Measurements from ENCODE around the gene VMO1.

VMO1 gene

DNA sequence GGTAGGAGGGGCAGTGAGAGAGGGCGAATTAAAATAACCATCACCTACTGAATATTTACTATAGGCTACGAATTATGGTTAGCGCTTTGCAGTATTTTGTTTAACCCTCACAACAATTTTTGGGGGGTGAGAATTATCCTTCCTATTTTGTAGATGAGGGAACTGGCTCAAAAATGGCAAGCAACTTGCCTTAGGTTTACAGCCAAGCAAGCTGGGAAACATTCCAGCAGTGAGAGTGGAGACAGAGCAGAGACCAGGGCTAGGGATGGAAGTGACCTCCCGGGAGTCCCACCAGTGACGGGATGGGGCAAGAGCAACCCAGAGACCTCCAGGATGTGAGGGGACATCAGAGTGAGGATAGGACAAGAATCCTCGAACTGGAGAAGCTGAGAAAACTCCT lies 352 bp upstream of the VMO1 start:
- Histone ChIP-seq H3K4me1 (ENCODE audit: control insufficient read depth in 1 of 2, insufficient read depth in 2 of 2, low read length in 2 of 2) (peaks cover 21 to 31% of the 10 kb centered on the region in 2 donors), H3K27ac (ENCODE audit: low read depth, low read length) (no peak overlapping the region), H3K4me3 (ENCODE audit: low read depth in 1 of 2, low read length in 2 of 2) (peak overlapping the region in 1 of 2 donors; percentile 28), H3K36me3 (ENCODE audit: control insufficient read depth in 1 of 2, insufficient read depth in 2 of 2, low read length in 2 of 2) (peaks cover 0 to 9% of the 10 kb centered on the region in 2 donors), H3K27me3 (ENCODE audit: control insufficient read depth in 1 of 2, insufficient read depth in 2 of 2, low read length in 2 of 2) (peaks cover 0 to 4% of the 10 kb centered on the region in 2 donors), H3K9ac (ENCODE audit: low read depth in 1 of 2, low read length in 2 of 2) (peak overlapping the region in 1 of 2 donors; percentile 38), H3K9me3 (ENCODE audit: control insufficient read depth in 1 of 2, low read length in 2 of 2) (no peaks in the 10 kb centered on the region)

DNA sequence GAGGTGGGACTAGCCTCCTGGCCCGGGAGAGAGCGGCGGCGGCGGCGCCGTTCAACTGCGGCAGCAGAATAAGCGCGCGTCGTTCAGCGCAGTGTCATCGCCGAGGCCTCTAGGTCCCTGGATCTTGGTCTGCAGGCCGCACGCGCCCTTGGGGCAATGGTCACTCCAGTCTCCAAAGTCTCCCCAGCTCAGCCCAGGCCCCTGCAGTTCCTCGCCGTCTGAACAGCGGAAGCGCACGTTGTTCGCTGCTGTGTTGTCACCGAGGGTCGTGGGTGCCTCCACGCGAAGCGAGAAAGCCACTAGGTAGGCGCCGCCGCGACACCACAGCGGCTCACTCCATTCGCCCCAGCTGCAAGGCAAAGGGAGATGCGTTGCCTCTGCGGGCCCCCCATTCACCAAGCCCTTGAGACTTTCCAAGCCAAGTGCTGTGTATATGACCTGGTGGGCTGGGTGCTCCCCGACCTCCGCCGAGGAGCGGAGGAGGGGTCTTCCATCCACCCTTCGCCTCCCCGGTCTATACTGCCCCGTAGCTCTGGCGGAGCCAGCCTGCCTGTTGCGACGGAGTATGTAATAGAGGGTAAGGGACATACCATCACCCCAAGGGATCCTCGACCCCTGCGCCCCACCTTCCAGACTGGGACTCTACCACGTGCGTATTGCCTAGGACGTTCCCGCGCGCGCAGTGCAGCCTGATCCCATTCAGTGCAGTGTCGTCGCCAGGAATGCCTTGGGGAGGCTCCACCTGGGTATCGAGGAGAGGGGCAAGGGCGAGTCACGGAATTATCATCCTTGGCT lies 656 bp downstream of the VMO1 start:
- Histone ChIP-seq H3K4me1 (ENCODE audit: control insufficient read depth in 1 of 2, insufficient read depth in 2 of 2, low read length in 2 of 2) (peaks cover 21 to 30% of the 10 kb centered on the region in 2 donors), H3K36me3 (ENCODE audit: control insufficient read depth in 1 of 2, insufficient read depth in 2 of 2, low read length in 2 of 2) (peaks cover 0 to 9% of the 10 kb centered on the region in 2 donors), H3K4me3 (ENCODE audit: low read depth in 1 of 2, low read length in 2 of 2) (peak overlapping the region; percentile 12 to 28), H3K27me3 (ENCODE audit: control insufficient read depth in 1 of 2, insufficient read depth in 2 of 2, low read length in 2 of 2) (peaks cover 0 to 4% of the 10 kb centered on the region in 2 donors), H3K9ac (ENCODE audit: low read depth in 1 of 2, low read length in 2 of 2) (peak overlapping the region in 1 of 2 donors; percentile 38), H3K9me3 (ENCODE audit: control insufficient read depth in 1 of 2, low read length in 2 of 2) (no peaks in the 10 kb centered on the region), H3K27ac (ENCODE audit: low read depth, low read length) (no peak overlapping the region)

DNA sequence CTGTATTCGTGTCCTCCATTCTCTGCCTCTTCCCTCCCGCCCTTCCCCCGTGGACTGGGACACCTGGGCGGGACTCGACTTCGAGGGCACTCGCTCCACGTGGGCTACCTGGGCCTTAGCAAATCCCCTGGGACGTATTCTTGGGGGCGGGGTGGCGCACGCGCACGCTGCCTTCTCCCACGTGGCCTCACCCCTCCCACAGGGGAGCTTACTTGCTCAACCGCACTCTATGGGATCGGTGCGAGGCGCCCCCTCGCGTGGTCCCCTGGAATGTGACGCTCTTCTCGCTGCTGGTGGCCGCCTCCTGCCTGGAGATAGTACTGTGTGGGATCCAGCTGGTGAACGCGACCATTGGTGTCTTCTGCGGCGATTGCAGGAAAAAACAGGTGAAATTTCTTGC lies 3.5 kb downstream of the VMO1 start:
- Histone ChIP-seq H3K4me1 (ENCODE audit: control insufficient read depth in 1 of 2, insufficient read depth in 2 of 2, low read length in 2 of 2) (peaks cover 16 to 24% of the 10 kb centered on the region in 2 donors), H3K9me3 (ENCODE audit: control insufficient read depth in 1 of 2, low read length in 2 of 2) (no peaks in the 10 kb centered on the region), H3K36me3 (ENCODE audit: control insufficient read depth in 1 of 2, insufficient read depth in 2 of 2, low read length in 2 of 2) (peaks cover 0 to 9% of the 10 kb centered on the region in 2 donors), H3K4me3 (ENCODE audit: low read depth in 1 of 2, low read length in 2 of 2) (no peak overlapping the region), H3K9ac (ENCODE audit: low read depth in 1 of 2, low read length in 2 of 2) (no peak overlapping the region), H3K27ac (ENCODE audit: low read depth, low read length) (no peak overlapping the region), H3K27me3 (ENCODE audit: control insufficient read depth in 1 of 2, insufficient read depth in 2 of 2, low read length in 2 of 2) (peaks cover 0 to 4% of the 10 kb centered on the region in 2 donors)

DNA sequence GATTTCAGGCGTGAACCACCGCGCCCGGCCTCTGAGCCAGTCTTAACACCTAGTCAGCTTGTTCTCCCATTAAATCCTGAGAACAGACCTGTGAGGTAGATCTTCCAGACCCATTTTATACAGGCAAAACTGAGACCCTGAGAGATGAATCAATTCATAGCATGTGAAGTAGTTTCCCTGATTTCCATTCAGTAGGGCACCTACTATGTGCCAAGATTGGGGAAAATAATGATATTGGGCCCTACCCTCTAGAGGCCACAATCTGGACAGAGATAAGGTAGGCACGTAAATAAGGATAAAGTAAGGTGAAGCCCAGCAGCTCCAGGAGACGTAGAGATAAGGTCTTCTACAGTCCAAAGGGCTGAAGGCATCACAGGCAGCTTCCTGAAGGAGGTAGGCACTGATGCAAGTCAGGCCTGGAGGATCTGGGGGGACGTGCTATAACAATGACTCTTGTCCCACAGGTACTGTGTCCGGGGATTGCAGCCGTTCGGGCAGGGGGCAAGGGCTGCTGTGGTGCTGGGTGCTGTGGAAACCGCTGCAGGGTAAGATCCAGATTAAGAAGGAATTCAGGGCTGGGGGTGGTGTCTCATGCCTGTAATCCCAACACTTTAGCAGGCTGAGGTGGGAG lies 5.7 kb downstream of the VMO1 start:
- no peak overlapping the region for H3K9ac ChIP-seq (ENCODE audit: low read depth in 1 of 2, low read length in 2 of 2)
- H3K27ac ChIP-seq (ENCODE audit: low read depth, low read length), result no peak overlapping the region
- H3K27me3 ChIP-seq (ENCODE audit: control insufficient read depth in 1 of 2, insufficient read depth in 2 of 2, low read length in 2 of 2), result peaks cover 0 to 4% of the 10 kb centered on the region in 2 donors
- no peak overlapping the region for H3K4me3 ChIP-seq (ENCODE audit: low read depth in 1 of 2, low read length in 2 of 2)
- H3K4me1 ChIP-seq (ENCODE audit: control insufficient read depth in 1 of 2, insufficient read depth in 2 of 2, low read length in 2 of 2), result peaks cover 5 to 9% of the 10 kb centered on the region in 2 donors
- peaks cover 0 to 6% of the 10 kb centered on the region in 2 donors for H3K36me3 ChIP-seq (ENCODE audit: control insufficient read depth in 1 of 2, insufficient read depth in 2 of 2, low read length in 2 of 2)
- H3K9me3 ChIP-seq (ENCODE audit: control insufficient read depth in 1 of 2, low read length in 2 of 2), result no peaks in the 10 kb centered on the region

DNA sequence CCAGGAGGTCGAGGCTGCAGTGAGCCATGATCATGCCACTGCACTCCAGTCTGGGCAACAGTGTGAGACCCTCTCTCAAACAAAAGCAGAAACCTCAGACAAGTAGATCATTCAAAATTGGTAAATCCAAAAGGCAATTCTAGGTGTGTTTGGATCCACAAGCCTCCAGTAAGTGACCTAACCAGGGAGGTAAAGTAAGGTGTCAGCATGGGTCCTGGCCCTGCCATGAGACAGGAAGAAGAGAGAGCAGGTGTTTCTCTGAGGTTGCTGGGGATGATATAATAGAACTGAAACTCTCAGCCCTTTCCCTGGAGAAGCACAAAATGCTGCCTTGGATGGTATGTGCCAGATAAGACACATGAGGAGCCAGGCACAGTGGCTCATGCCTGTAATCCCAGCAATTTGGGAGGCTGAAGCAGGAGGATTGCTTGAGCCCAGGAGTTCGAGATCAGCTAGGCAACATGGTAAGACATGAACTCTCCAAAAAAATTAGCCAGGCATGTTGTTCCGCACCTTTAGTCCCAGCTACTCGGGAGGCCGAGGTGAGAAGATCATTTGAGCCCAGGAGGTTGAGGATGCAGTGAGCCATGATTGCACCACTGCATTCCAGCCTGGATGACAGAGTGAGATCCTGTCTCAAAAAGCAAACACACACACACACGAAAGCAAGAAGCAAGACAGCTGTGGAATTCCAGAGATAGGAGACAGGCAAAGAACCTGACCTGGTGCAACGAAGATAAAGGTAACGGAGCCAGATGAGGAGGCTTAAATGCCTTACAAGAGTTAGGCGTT lies 8.0 kb downstream of the VMO1 start:
- H3K9ac ChIP-seq (ENCODE audit: low read depth in 1 of 2, low read length in 2 of 2), result no peak overlapping the region
- H3K36me3 ChIP-seq (ENCODE audit: control insufficient read depth in 1 of 2, insufficient read depth in 2 of 2, low read length in 2 of 2), result peaks cover 0 to 6% of the 10 kb centered on the region in 2 donors
- H3K4me1 ChIP-seq (ENCODE audit: control insufficient read depth in 1 of 2, insufficient read depth in 2 of 2, low read length in 2 of 2), result peaks cover 5 to 8% of the 10 kb centered on the region in 2 donors
- no peaks in the 10 kb centered on the region for H3K9me3 ChIP-seq (ENCODE audit: control insufficient read depth in 1 of 2, low read length in 2 of 2)
- H3K27ac ChIP-seq (ENCODE audit: low read depth, low read length), result no peak overlapping the region
- H3K4me3 ChIP-seq (ENCODE audit: low read depth in 1 of 2, low read length in 2 of 2), result no peak overlapping the region
- H3K27me3 ChIP-seq (ENCODE audit: control insufficient read depth in 1 of 2, insufficient read depth in 2 of 2, low read length in 2 of 2), result peaks cover 0 to 4% of the 10 kb centered on the region in 2 donors

DNA sequence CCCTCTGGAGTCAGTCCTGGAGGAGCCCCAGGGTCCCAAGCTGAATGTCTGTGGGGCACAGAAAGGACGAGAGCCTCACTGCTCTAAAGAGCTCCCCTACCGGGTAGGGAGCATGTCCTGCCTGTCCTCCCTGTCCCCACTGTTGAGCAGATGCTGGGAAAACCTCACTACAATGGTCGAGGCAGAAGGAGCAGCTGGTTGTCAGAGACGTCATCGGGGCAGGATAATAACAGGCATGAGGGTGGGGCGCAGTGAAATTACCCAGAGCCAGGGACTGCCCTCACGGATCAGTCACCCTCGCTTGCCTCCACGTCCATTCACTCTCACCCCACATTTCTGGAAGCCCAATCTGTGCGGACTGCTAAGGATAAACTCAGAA lies 13.9 kb downstream of the VMO1 start:
- Histone ChIP-seq H3K27ac (ENCODE audit: low read depth, low read length) (peak overlapping the region; percentile 74), H3K4me3 (ENCODE audit: low read depth in 1 of 2, low read length in 2 of 2) (peak overlapping the region; percentile 70 to 71), H3K36me3 (ENCODE audit: control insufficient read depth in 1 of 2, insufficient read depth in 2 of 2, low read length in 2 of 2) (no peaks in the 10 kb centered on the region), H3K9ac (ENCODE audit: low read depth in 1 of 2, low read length in 2 of 2) (peak overlapping the region; percentile 48 to 72), H3K9me3 (ENCODE audit: control insufficient read depth in 1 of 2, low read length in 2 of 2) (no peaks in the 10 kb centered on the region), H3K27me3 (ENCODE audit: control insufficient read depth in 1 of 2, insufficient read depth in 2 of 2, low read length in 2 of 2) (no peaks in the 10 kb centered on the region), H3K4me1 (ENCODE audit: control insufficient read depth in 1 of 2, insufficient read depth in 2 of 2, low read length in 2 of 2) (peaks cover 12 to 22% of the 10 kb centered on the region in 2 donors)

DNA sequence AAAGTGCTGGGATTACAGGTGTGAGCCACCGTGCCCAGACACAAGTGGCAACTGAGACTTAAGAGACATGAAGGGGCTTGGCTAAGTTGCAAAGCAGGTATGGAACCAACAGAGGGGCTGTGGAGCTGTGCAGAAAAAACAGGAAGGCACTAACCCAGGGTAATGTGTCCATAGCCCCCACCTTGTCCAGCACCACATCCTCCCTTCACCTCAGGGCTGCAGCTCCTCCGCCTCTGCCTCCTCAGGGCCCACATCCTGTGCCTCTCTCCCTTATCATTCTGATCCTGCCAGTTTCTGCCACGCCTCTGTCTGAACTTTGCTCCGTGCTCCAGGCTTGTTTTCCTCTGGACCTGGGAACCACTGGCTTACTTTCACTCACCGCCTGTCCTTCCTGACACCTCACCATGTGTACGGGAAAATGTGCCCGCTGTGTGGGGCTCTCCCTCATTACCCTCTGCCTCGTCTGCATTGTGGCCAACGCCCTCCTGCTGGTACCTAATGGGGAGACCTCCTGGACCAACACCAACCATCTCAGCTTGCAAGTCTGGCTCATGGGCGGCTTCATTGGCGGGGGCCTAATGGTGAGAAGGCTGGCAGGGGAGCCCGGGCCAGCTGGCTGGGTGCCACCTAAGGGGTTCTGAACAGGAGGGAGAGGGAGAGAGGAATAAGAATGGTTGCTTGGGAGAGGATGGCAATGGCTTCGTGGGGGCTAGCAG lies 14.5 kb downstream of the VMO1 start, which contains the start of gene TM4SF5:
TSS of gene TM4SF5 (plus strand) at position 368 of the 716 bp plus-strand sequence. CDS start at position 405, 37 bp downstream.
- Histone ChIP-seq H3K9me3 (ENCODE audit: control insufficient read depth in 1 of 2, low read length in 2 of 2) (no peaks in the 10 kb centered on the region), H3K4me1 (ENCODE audit: control insufficient read depth in 1 of 2, insufficient read depth in 2 of 2, low read length in 2 of 2) (peaks cover 12 to 22% of the 10 kb centered on the region in 2 donors), H3K36me3 (ENCODE audit: control insufficient read depth in 1 of 2, insufficient read depth in 2 of 2, low read length in 2 of 2) (no peaks in the 10 kb centered on the region), H3K4me3 (ENCODE audit: low read depth in 1 of 2, low read length in 2 of 2) (peak within 1 kb of the TSS; percentile 70 to 71), H3K27ac (ENCODE audit: low read depth, low read length) (peak within 1 kb of the TSS; percentile 74), H3K27me3 (ENCODE audit: control insufficient read depth in 1 of 2, insufficient read depth in 2 of 2, low read length in 2 of 2) (no peaks in the 10 kb centered on the region), H3K9ac (ENCODE audit: low read depth in 1 of 2, low read length in 2 of 2) (peak within 1 kb of the TSS; percentile 48 to 72)

DNA sequence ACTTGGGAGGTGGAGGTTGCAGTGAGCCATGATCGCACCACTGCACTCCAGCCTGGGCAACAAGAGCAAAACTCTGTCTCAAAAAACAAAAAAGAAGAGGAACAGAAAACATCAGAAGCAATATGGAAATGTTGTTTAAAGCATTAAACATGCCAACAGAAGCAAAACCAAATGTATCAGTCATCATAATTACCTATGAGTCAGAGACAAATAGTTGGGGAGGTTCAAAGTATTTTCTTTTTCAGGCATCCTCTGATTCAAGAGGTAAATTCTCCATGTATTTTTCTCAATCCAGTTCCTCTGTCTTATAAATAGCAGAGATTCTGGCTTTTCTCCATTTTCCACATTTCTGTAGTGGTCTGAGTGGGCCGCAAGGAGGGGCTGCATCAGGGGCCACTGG lies 16.5 kb downstream of the VMO1 start:
- Histone ChIP-seq H3K4me3 (ENCODE audit: low read depth in 1 of 2, low read length in 2 of 2) (no peak overlapping the region), H3K36me3 (ENCODE audit: control insufficient read depth in 1 of 2, insufficient read depth in 2 of 2, low read length in 2 of 2) (no peaks in the 10 kb centered on the region), H3K4me1 (ENCODE audit: control insufficient read depth in 1 of 2, insufficient read depth in 2 of 2, low read length in 2 of 2) (peaks cover 12 to 22% of the 10 kb centered on the region in 2 donors), H3K27ac (ENCODE audit: low read depth, low read length) (no peak overlapping the region), H3K9me3 (ENCODE audit: control insufficient read depth in 1 of 2, low read length in 2 of 2) (no peaks in the 10 kb centered on the region), H3K27me3 (ENCODE audit: control insufficient read depth in 1 of 2, insufficient read depth in 2 of 2, low read length in 2 of 2) (no peaks in the 10 kb centered on the region), H3K9ac (ENCODE audit: low read depth in 1 of 2, low read length in 2 of 2) (no peak overlapping the region)

DNA sequence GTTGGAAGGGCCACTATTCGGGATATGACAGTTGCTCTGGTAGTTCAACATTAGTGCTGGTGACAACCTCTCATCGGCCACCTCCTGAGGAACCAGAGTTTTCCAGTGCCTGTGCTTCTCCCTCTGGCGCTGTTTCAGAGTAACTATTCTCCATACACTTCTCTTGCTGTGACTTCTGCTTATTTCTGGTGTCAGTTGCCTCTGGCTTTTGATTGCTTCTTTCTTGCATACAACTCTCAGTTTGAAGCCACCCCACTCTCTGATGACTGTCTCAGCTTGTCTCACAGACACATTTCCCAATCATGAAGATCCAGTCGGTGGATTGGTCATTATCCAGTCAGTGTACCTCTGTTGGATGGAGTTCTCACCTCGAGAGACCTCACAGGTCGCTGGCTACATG lies 17.9 kb downstream of the VMO1 start:
- Histone ChIP-seq H3K9me3 (ENCODE audit: control insufficient read depth in 1 of 2, low read length in 2 of 2) (no peaks in the 10 kb centered on the region), H3K36me3 (ENCODE audit: control insufficient read depth in 1 of 2, insufficient read depth in 2 of 2, low read length in 2 of 2) (no peaks in the 10 kb centered on the region), H3K27me3 (ENCODE audit: control insufficient read depth in 1 of 2, insufficient read depth in 2 of 2, low read length in 2 of 2) (no peaks in the 10 kb centered on the region), H3K4me3 (ENCODE audit: low read depth in 1 of 2, low read length in 2 of 2) (no peak overlapping the region), H3K9ac (ENCODE audit: low read depth in 1 of 2, low read length in 2 of 2) (no peak overlapping the region), H3K4me1 (ENCODE audit: control insufficient read depth in 1 of 2, insufficient read depth in 2 of 2, low read length in 2 of 2) (peaks cover 12 to 22% of the 10 kb centered on the region in 2 donors), H3K27ac (ENCODE audit: low read depth, low read length) (no peak overlapping the region)

All from duodenal mucosa (tissue), 2 donors.